Lung (tissue), 12 donors: ENCODE data around the gene CACUL1. TPM values are rescaled to one million over a fixed set of nuclear protein-coding genes. Genes with fewer than 3 reads are reported as not detected.

Experiments used
- ATAC-seq: fragments of 200-7000 bp; cut with Tn5 transposase; one replicate; pipeline ENCODE4 v1.9.1; 2020; ENCODE audit warnings: moderate number of reproducible peaks; ENCODE audit not compliant: insufficient read depth, low FRiP score
- DNase-seq, 3 donors: peaks; one replicate each; pipeline ENCODE4 v3.0.0-alpha.2; 2013 to 2017
- H3K27ac ChIP-seq, 2 donors: one replicate each; pipeline ENCODE4 v1.5.1; 2013; ENCODE audit warnings: mild to moderate bottlenecking in 2 of 2, moderate library complexity in 2 of 2, control low read depth in 1 of 2, inconsistent platforms in 1 of 2, low read depth in 1 of 2, low read length in 1 of 2
- H3K27me3 ChIP-seq, 3 donors: one replicate each; pipeline ENCODE4 v1.5.1; 2013; ENCODE audit warnings: low read length in 2 of 3; ENCODE audit not compliant: control insufficient read depth in 3 of 3, insufficient read depth in 3 of 3
- H3K36me3 ChIP-seq, 4 donors: one replicate each; pipeline ENCODE4 v1.5.1; 2013; ENCODE audit warnings: low read length in 4 of 4, mild to moderate bottlenecking in 1 of 4, moderate library complexity in 1 of 4; ENCODE audit not compliant: control insufficient read depth in 4 of 4, insufficient read depth in 4 of 4
- H3K4me1 ChIP-seq, 5 donors: one replicate each; pipeline ENCODE4 v1.5.1; 2013; ENCODE audit warnings: low read length in 5 of 5, mild to moderate bottlenecking in 2 of 5, moderate library complexity in 1 of 5; ENCODE audit not compliant: control insufficient read depth in 5 of 5, insufficient read depth in 5 of 5
- H3K4me3 ChIP-seq: one replicate; pipeline ENCODE4 v1.5.1; 2013; ENCODE audit warnings: mild to moderate bottlenecking, control low read depth, moderate library complexity
- H3K9ac ChIP-seq, 2 donors: one replicate each; pipeline ENCODE4 v1.5.1; 2013; ENCODE audit warnings: low read length in 2 of 2, control low read depth in 1 of 2; ENCODE audit not compliant: insufficient read depth in 1 of 2
- H3K9me3 ChIP-seq, 4 donors: one replicate each; pipeline ENCODE4 v1.5.1; 2013; ENCODE audit warnings: low read length in 3 of 4, mild to moderate bottlenecking in 1 of 4, moderate library complexity in 1 of 4; ENCODE audit not compliant: control insufficient read depth in 4 of 4, insufficient read depth in 3 of 4
- WGBS, 2 donors: extraction: QIAGEN DNeasy Blood & Tissue Kit; methylation state at CpG; one replicate each; pipeline ENCODE4 v1.1.7; 2013; 5-methylcytosine and 5-hydroxymethylcytosine counted together
- polyA plus RNA-seq, 2 donors: library from polyadenylated mRNA; stranded (reverse); fragments of 200-250 nt; gene quantifications; one replicate each; pipeline ENCODE4 v1.2.1, GENCODE V29; 2013
- total RNA-seq, 2 donors: library from RNA; depleted of rRNA in 1 of 2; stranded (reverse); fragments of >200 nt in 1 of 2; gene quantifications; one replicate each; pipeline ENCODE4 v1.2.1, GENCODE V29; 2014 to 2021
- TF ChIP-seq, protein P1 (sequence below): IDR thresholded peaks from 2 replicates; pipeline ENCODE4 v1.5.1; 2012; ENCODE audit warnings: mild to moderate bottlenecking; ENCODE audit errors: control extremely low read depth, extremely low read depth
- donor health status: control.
- donor health status: control.
- donor health status: Bipolar disorder and iron deficiency.
- donor health status: healthy.
- donor health status: DM: yes; HTN: yes; CAD: no.

Gene CACUL1
- total and polyA plus RNA-seq, 4 donors = 7.9 to 66.3 (median 23.0) TPM

DNA sequence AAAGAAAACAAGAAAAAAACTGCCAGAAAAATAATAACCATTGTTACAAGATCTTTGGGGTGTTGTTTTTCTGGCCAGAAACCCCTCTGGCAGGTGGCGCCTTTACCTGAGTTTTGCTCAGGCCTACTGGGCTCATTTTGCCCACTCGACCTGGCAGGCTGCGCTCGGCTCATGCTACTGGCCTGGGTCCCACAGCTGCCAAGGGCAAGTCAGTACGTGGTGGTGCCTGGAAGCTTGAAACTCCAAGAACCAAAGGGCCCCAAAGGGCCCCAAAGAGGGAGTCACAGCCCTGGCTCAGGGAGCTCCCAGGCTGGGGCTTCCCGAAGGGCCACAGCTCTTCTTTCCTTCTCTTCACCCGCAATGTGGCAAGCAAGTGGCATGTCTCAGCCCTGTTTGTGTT lies 42.7 kb downstream of the CACUL1 start:
- H3K27ac ChIP-seq = no peak overlapping the region
- no peak overlapping the region for H3K4me3 ChIP-seq
- peaks cover 0 to 13% (median 3%) of the 10 kb centered on the region in 4 donors for H3K36me3 ChIP-seq
- TF ChIP-seq, protein P1, sequence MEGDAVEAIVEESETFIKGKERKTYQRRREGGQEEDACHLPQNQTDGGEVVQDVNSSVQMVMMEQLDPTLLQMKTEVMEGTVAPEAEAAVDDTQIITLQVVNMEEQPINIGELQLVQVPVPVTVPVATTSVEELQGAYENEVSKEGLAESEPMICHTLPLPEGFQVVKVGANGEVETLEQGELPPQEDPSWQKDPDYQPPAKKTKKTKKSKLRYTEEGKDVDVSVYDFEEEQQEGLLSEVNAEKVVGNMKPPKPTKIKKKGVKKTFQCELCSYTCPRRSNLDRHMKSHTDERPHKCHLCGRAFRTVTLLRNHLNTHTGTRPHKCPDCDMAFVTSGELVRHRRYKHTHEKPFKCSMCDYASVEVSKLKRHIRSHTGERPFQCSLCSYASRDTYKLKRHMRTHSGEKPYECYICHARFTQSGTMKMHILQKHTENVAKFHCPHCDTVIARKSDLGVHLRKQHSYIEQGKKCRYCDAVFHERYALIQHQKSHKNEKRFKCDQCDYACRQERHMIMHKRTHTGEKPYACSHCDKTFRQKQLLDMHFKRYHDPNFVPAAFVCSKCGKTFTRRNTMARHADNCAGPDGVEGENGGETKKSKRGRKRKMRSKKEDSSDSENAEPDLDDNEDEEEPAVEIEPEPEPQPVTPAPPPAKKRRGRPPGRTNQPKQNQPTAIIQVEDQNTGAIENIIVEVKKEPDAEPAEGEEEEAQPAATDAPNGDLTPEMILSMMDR = no peak
- no peak for ATAC-seq
- no peaks in the 10 kb centered on the region for H3K27me3 ChIP-seq
- DNase-seq = no peak
- peaks cover 0 to 2% (median 0%) of the 10 kb centered on the region in 5 donors for H3K4me1 ChIP-seq
- no peak overlapping the region for H3K9ac ChIP-seq
- no peaks in the 10 kb centered on the region for H3K9me3 ChIP-seq
- WGBS, 2 donors = 89 to 94% methylated on average over 7 of the region's 7 CpGs

DNA sequence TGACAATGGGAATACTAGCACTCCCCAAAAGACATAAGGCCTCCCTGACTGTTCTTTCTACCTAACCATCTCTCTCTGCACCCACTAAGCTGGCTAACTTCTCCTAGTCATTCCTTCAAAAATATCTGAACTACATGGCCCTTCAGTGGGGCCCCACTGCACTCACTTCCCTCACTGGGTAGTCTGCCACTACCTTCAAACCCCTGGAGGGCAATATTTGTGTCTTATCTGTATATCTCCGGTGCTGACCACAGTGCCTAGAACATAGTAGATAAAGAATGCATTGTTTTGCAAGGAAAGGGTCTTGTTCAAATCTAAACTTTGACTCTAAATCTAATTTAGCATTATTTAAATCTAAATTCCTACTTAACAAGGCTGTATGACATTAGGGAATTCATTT lies 44.3 kb downstream of the CACUL1 start:
- Histone ChIP-seq H3K9ac (no peak overlapping the region), H3K36me3 (peaks cover 0 to 8% (median 3%) of the 10 kb centered on the region in 4 donors), H3K9me3 (no peaks in the 10 kb centered on the region), H3K4me1 (peaks cover 0 to 2% (median 0%) of the 10 kb centered on the region in 5 donors), H3K4me3 (no peak overlapping the region), H3K27me3 (no peaks in the 10 kb centered on the region), H3K27ac (no peak overlapping the region)
- DNase-seq (no peak), ATAC-seq (no peak)
- WGBS, 2 donors = 81 to 92% methylated on average over 1 of the region's 1 CpG
- TF ChIP-seq, protein P1 = no peak

DNA sequence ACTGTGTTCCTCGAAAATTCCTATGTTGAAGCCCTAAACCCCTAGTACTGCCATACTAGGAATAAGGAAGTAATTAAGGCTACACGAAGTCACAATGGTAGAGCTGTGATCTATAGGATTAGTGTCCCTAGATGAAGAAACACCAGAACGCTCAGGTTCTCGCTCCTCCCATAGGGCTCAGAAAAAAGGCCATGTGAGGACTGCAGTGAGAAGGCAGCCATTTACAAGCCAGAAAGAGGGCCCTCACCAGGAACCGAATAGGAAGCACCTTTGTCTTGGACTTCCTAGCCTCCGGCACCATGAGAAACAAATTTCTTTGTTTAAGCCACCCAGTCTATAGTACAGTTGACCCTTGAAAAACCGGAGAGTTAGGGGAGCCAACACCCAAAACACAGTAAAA lies 46.2 kb downstream of the CACUL1 start:
- Histone ChIP-seq H3K4me1 (peaks cover 0 to 2% (median 0%) of the 10 kb centered on the region in 5 donors), H3K36me3 (peaks cover 0 to 8% (median 3%) of the 10 kb centered on the region in 4 donors), H3K27ac (no peak overlapping the region), H3K9ac (no peak overlapping the region), H3K9me3 (no peaks in the 10 kb centered on the region), H3K27me3 (no peaks in the 10 kb centered on the region), H3K4me3 (no peak overlapping the region)
- 87 to 93% methylated on average over 7 of the region's 7 CpGs for WGBS, 2 donors
- TF ChIP-seq, protein P1 = no peak
- DNase-seq (no peak), ATAC-seq (no peak)

DNA sequence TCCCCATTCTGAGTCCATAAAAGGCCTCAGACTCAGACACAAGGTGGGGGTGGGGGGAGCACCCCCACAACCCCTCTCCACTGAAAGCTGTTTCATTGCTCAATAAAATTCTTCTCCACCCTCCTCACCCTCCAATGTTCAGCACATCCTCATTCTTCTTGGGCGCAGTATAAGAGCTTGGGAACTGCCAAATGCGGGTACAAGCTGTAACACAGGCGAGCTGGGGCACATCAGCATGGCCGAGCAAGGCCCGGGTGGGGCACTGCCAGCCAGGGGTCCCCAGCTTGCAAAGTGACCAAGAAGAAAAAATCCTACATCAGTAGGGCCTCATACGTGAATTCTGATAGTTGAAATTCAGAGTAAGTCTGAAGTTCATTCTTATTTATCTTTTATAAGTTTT lies 50.1 kb downstream of the CACUL1 start:
- Histone ChIP-seq H3K27ac (no peak overlapping the region), H3K9me3 (no peaks in the 10 kb centered on the region), H3K4me1 (peaks cover 0 to 2% (median 0%) of the 10 kb centered on the region in 5 donors), H3K27me3 (no peaks in the 10 kb centered on the region), H3K36me3 (peaks cover 0 to 13% (median 5%) of the 10 kb centered on the region in 4 donors), H3K9ac (no peak overlapping the region), H3K4me3 (no peak overlapping the region)
- WGBS, 2 donors = 98% methylated on average over 6 of the region's 6 CpGs
- TF ChIP-seq, protein P1 = no peak
- no peak for ATAC-seq
- no peak for DNase-seq
